Gastrocnemius medialis (tissue), 4 donors: ENCODE data around the gene DUSP19. TPM values are rescaled to one million over a fixed set of nuclear protein-coding genes. Genes with fewer than 3 reads are reported as not detected.

ENCODE experiments used
- ATAC-seq, 2 donors: fragments of 150-250 bp; one replicate each; pipeline ENCODE4 v1.9.1; 2016
- DNase-seq, 2 donors: peaks; one replicate each; pipeline ENCODE4 v3.0.0-alpha.2; 2019
- H3K27ac ChIP-seq, 4 donors: fragments of 200-600 bp; sonication (generic); 1 replicate in 1 of 4; 2 replicates in 3 of 4; pipeline ENCODE4 v1.5.1; 2016 to 2018; ENCODE audit warnings: mild to moderate bottlenecking in 2 of 4, moderate library complexity in 1 of 4
- H3K27me3 ChIP-seq, 3 donors: fragments of 200-600 bp; sonication (generic) in 2 of 3; 1 replicate in 1 of 3; 2 replicates in 2 of 3; pipeline versions ENCODE4 v1.5.1 to v1.6.0; 2016 to 2019; ENCODE audit warnings: mild to moderate bottlenecking in 1 of 3, moderate library complexity in 1 of 3
- H3K36me3 ChIP-seq, 2 donors: fragments of 200-600 bp; sonication (generic) in 1 of 2; one replicate each; pipeline ENCODE4 v1.5.1; 2017 to 2018
- H3K4me1 ChIP-seq, 2 donors: fragments of 200-600 bp; sonication (generic) in 1 of 2; one replicate each; pipeline ENCODE4 v1.5.1; 2016 to 2017; ENCODE audit warnings: mild to moderate bottlenecking in 2 of 2
- H3K4me3 ChIP-seq, 4 donors: fragments of 200-600 bp; sonication (generic) in 3 of 4; 1 replicate in 1 of 4; 2 replicates in 3 of 4; pipeline ENCODE4 v1.5.1; 2016 to 2019; ENCODE audit warnings: mild to moderate bottlenecking in 2 of 4
- H3K9me3 ChIP-seq, 3 donors: fragments of 200-600 bp; sonication (generic) in 2 of 3; 1 replicate in 1 of 3; 2 replicates in 2 of 3; pipeline ENCODE4 v1.5.1; 2016 to 2019
- POLR2A ChIP-seq, 2 donors: fragments of 450-650 bp; IDR thresholded peaks; one replicate each; pipeline ENCODE4 v1.6.1; 2017; ENCODE audit warnings: antibody characterized with exemption in 2 of 2, mild to moderate bottlenecking in 2 of 2, moderate library complexity in 2 of 2
- in situ Hi-C, 4 donors: fragments of 200-750 bp; cut with MboI; loops; one replicate each; pipeline versions ENCODE4 v1.15.0 to v1.8.0; 2017; ENCODE audit warnings: low sequenced_read_pairs in 4 of 4
- intact Hi-C: fragments of 100-400 bp; cut with DNase I; formaldehyde crosslinking; loops from one replicate; pipeline ENCODE4 v1.15.1; 2023; ENCODE audit warnings: low total_unique reads
- total RNA-seq, 4 donors: library from RNA; depleted of rRNA; stranded (reverse); fragments of >200 nt; gene quantifications; one replicate each; pipeline versions ENCODE4 v1.1.0 to v1.2.3, GENCODE V29; 2016
- TF ChIP-seq, protein P1 (sequence below), 5 experiments: fragments of 450-650 bp in 3 of 5; fragments of 200-600 bp in 2 of 5; sonication (generic) in 2 of 5; IDR thresholded peaks in 4 of 5; conservative IDR thresholded peaks in 1 of 5; 1 replicate in 4 of 5; 2 replicates in 1 of 5; pipeline ENCODE4 v1.5.1; 2016 to 2019; ENCODE audit warnings: antibody characterized with exemption in 5 of 5, mild to moderate bottlenecking in 3 of 5, moderate library complexity in 3 of 5

The DUSP19 gene
- total RNA-seq, 4 donors from 2014 or later: 0.47 to 5.9 (median 2.1) TPM

DNA sequence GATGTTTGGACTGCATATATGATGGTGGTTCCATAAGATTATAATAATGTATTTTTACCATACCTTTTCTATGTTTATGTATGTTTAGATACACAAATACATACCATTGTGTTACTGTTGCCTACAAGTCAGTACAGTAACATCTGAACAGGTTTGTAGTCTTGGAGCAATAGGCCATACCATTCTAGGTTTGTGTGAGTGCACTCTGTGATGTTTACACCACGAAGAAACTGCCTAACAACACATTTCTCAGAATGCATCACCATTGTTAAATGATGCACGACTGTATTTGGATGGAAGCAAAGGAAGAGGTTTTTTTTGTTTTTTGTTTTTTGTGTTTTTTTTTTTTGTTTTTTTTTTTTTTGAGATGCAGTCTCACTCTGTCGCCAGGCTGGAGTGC is 9.5 kb downstream of the DUSP19 start:
- in situ Hi-C loops (no loop called here), intact Hi-C loops (no loop called here)

DNA sequence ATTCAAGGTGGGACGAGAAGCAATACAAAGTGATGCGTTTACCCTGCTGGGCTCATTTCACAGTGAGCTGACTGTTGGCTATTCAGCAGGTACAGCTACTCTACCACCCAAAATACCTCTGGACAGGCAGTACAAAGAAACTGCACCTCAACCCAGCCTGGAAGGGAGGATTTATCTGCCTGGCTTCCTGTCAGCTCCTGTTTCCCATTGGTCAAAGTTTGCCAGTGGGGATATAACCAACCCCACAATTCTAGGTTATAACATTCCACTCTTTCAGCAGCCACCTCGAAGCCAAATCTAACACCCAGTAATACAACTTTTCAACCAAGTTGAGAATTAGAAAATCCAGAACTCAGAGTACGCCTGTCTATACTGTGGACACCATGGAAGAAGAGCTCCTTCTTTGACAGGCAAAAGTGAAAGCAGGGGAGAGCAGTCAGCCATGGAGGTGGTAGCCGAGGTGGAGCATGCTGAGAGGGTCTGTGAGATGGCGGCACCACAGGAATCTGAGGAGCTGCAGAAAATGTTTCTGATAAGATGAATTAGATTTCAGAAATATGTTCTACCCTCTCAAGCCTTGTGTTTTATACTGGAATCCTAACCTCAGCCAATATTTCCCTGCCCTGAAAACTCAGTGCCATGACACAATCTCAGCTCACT is 10.8 kb downstream of the DUSP19 start:
- no peak overlapping the region for H3K27ac ChIP-seq
- in situ Hi-C loops: no loop called here
- no peaks in the 10 kb centered on the region for H3K9me3 ChIP-seq
- H3K4me1 ChIP-seq: no peaks in the 10 kb centered on the region
- H3K4me3 ChIP-seq: no peak overlapping the region
- no peaks in the 10 kb centered on the region for H3K27me3 ChIP-seq
- no peak for DNase-seq
- H3K36me3 ChIP-seq: no peaks in the 10 kb centered on the region
- intact Hi-C loops: no loop called here
- no peak for ATAC-seq
- TF ChIP-seq, protein P1, sequence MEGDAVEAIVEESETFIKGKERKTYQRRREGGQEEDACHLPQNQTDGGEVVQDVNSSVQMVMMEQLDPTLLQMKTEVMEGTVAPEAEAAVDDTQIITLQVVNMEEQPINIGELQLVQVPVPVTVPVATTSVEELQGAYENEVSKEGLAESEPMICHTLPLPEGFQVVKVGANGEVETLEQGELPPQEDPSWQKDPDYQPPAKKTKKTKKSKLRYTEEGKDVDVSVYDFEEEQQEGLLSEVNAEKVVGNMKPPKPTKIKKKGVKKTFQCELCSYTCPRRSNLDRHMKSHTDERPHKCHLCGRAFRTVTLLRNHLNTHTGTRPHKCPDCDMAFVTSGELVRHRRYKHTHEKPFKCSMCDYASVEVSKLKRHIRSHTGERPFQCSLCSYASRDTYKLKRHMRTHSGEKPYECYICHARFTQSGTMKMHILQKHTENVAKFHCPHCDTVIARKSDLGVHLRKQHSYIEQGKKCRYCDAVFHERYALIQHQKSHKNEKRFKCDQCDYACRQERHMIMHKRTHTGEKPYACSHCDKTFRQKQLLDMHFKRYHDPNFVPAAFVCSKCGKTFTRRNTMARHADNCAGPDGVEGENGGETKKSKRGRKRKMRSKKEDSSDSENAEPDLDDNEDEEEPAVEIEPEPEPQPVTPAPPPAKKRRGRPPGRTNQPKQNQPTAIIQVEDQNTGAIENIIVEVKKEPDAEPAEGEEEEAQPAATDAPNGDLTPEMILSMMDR (IDR thresholded peaks at IDR 0.05 in 4 of 5, conservative IDR thresholded peaks at IDR 0.05 in 1 of 5): no peak
- TF ChIP-seq POLR2A (IDR thresholded peaks at IDR 0.05): no peak

More for the DNA sequence above, 9.5 kb downstream of the DUSP19 start:
- ATAC-seq (no peak), DNase-seq (no peak)
- no peak overlapping the region for H3K4me3 ChIP-seq
- H3K27me3 ChIP-seq: no peaks in the 10 kb centered on the region
- TF ChIP-seq, protein P1 (IDR thresholded peaks at IDR 0.05 in 4 of 5, conservative IDR thresholded peaks at IDR 0.05 in 1 of 5): no peak
- TF ChIP-seq POLR2A (IDR thresholded peaks at IDR 0.05): no peak
- H3K27ac ChIP-seq: no peak overlapping the region
- H3K9me3 ChIP-seq: no peaks in the 10 kb centered on the region
- H3K4me1 ChIP-seq: no peaks in the 10 kb centered on the region
- no peaks in the 10 kb centered on the region for H3K36me3 ChIP-seq

DNA sequence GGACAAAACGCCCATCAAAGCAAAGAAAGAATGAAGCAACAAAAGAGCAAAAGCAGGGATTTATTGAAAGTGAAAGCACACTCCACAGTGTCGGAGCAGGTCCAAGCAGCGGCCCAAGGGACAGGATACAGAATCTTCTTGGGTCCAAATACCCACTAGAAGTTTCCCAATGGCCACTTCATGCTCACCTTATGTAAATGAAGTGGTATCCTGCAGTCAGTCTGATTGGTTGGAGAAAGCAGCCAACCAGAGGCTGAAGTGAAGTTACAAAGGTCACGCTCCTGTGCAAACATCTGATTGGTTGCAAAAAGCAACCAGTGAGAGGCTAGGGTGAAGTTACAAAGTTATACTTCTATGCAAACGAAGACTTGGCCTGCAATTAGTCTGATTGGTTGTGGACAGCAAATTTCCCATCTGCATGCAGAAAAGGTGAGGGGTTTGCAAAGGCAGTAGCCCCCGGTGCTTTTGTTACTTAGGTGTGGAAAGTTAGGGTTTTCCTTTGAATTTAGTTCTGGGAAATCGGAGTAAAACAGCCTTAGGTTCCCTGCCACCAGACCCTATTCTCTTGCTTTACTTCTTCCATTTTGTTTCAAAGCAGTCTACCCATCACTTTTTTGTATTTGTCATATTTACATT is 12.9 kb downstream of the DUSP19 start:
- Histone ChIP-seq H3K27ac (no peak overlapping the region), H3K4me3 (no peak overlapping the region), H3K9me3 (no peaks in the 10 kb centered on the region), H3K36me3 (no peaks in the 10 kb centered on the region), H3K27me3 (no peaks in the 10 kb centered on the region), H3K4me1 (no peaks in the 10 kb centered on the region)
- intact Hi-C loops (no loop called here), in situ Hi-C loops (no loop called here)
- DNase-seq (no peak), ATAC-seq (no peak)
- TF ChIP-seq POLR2A (IDR thresholded peaks at IDR 0.05): no peak
- TF ChIP-seq, protein P1 (IDR thresholded peaks at IDR 0.05 in 4 of 5, conservative IDR thresholded peaks at IDR 0.05 in 1 of 5): no peak

DNA sequence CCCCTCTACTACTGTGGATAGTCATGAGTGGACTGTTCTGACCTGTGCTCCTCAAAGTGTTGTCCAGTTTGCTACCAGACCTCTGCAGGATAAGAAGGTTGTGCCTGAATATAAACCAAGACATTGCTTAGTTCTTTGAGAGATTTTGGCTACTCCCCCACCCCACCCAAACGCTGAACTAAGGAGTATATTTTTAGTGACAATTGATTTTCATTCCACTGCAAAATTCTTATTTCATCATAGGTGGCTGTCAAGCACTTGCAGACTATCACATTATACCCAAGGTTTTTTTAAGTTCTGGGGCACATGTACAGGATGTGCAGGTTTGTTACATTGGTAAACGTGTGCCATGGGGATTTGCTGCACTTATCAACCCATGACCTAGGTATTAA is 13.4 kb downstream of the DUSP19 start:
- Histone ChIP-seq H3K4me3 (no peak overlapping the region), H3K27ac (no peak overlapping the region), H3K36me3 (no peaks in the 10 kb centered on the region), H3K9me3 (no peaks in the 10 kb centered on the region), H3K4me1 (no peaks in the 10 kb centered on the region), H3K27me3 (no peaks in the 10 kb centered on the region)
- ATAC-seq (no peak), DNase-seq (no peak)
- in situ Hi-C loops: no loop called here
- intact Hi-C loops: no loop called here
- TF ChIP-seq, protein P1 (IDR thresholded peaks at IDR 0.05 in 4 of 5, conservative IDR thresholded peaks at IDR 0.05 in 1 of 5): no peak
- TF ChIP-seq POLR2A (IDR thresholded peaks at IDR 0.05): no peak
